Glutamatergic neuron (in vitro differentiated cells): Measurements from ENCODE around the gene KNDC1. TPM values are rescaled to one million over a fixed set of nuclear protein-coding genes. Genes with fewer than 3 reads are reported as not detected.

ENCODE experiments used
- DNase-seq: peaks from one replicate; pipeline ENCODE4 v3.0.0; 2022
- H3K27ac Mint-ChIP-seq: one replicate; pipeline ENCODE4 v1.8.0; 2020; ENCODE audit warnings: mild to moderate bottlenecking, mixed read lengths, inconsistent platforms; ENCODE audit not compliant: unreplicated experiment
- H3K27me3 Mint-ChIP-seq: one replicate; pipeline ENCODE4 v1.8.0; 2020; ENCODE audit warnings: mild to moderate bottlenecking, moderate library complexity, mixed read lengths, inconsistent platforms; ENCODE audit not compliant: unreplicated experiment
- H3K36me3 Mint-ChIP-seq: one replicate; pipeline ENCODE4 v1.8.0; 2020; ENCODE audit warnings: mild to moderate bottlenecking, mixed read lengths, inconsistent platforms; ENCODE audit not compliant: unreplicated experiment
- H3K4me1 Mint-ChIP-seq: one replicate; pipeline ENCODE4 v1.8.0; 2020; ENCODE audit warnings: mild to moderate bottlenecking, low read depth, mixed read lengths, inconsistent platforms; ENCODE audit not compliant: unreplicated experiment
- H3K4me3 Mint-ChIP-seq: one replicate; pipeline ENCODE4 v1.8.0; 2020; ENCODE audit warnings: mild to moderate bottlenecking, mixed read lengths, inconsistent platforms; ENCODE audit not compliant: unreplicated experiment
- H3K9me3 Mint-ChIP-seq: one replicate; pipeline ENCODE4 v1.8.0; 2020; ENCODE audit warnings: mild to moderate bottlenecking, moderate library complexity, mixed read lengths, inconsistent platforms; ENCODE audit not compliant: unreplicated experiment
- CTCF ChIP-seq: fragments of 200-600 bp; sonication (generic); IDR thresholded peaks from one replicate; pipeline ENCODE4 v1.5.0; 2021; ENCODE audit not compliant: partially characterized antibody, unreplicated experiment
- total RNA-seq: library from RNA; stranded (reverse); fragmentation: NEBNext Ultra II Directional; extraction: Animal tissue kit (Norgen Biotek cat#: 25700); gene quantifications from one replicate; pipeline ENCODE4 v1.2.1, GENCODE V29; 2021; ENCODE audit not compliant: unreplicated experiment

KNDC1 gene
- total RNA-seq, 1 donor from 2014 or later = 7.4 TPM

GRCh38 chr10:133142523-133143199 lies 17.4 kb upstream of the KNDC1 start:
- Mint-ChIP-seq H3K4me3 (no peak overlapping the region), H3K36me3 (peaks cover 4% of the 10 kb centered on the region), H3K4me1 (peaks cover 7% of the 10 kb centered on the region), H3K27me3 (peaks cover 3% of the 10 kb centered on the region), H3K9me3 (peaks cover 1% of the 10 kb centered on the region), H3K27ac (no peak overlapping the region)
- TF ChIP-seq CTCF = no peak
- peak; percentile 13 for DNase-seq

GRCh38 chr10:133143200-133143533 lies 16.9 kb upstream of the KNDC1 start:
- peaks cover 9% of the 10 kb centered on the region for H3K36me3 Mint-ChIP-seq
- TF ChIP-seq CTCF = no peak
- peaks cover 7% of the 10 kb centered on the region for H3K4me1 Mint-ChIP-seq
- no peak overlapping the region for H3K27ac Mint-ChIP-seq
- H3K9me3 Mint-ChIP-seq = peaks cover 3% of the 10 kb centered on the region
- peak; percentile 19 for DNase-seq
- H3K27me3 Mint-ChIP-seq = peaks cover 6% of the 10 kb centered on the region
- H3K4me3 Mint-ChIP-seq = no peak overlapping the region

- TF ChIP-seq CTCF = no peak
- Mint-ChIP-seq H3K36me3 (peaks cover 10% of the 10 kb centered on the region), H3K4me3 (no peak overlapping the region), H3K9me3 (peaks cover 3% of the 10 kb centered on the region), H3K27me3 (peaks cover 6% of the 10 kb centered on the region), H3K27ac (no peak overlapping the region), H3K4me1 (peaks cover 7% of the 10 kb centered on the region)
- DNase-seq = no peak
Measured at GRCh38 chr10:133143546-133143945, 16.5 kb upstream of the KNDC1 start.

GRCh38 chr10:133144771-133145170 lies 15.2 kb upstream of the KNDC1 start:
- Mint-ChIP-seq H3K36me3 (peaks cover 16% of the 10 kb centered on the region), H3K4me1 (peaks cover 7% of the 10 kb centered on the region), H3K4me3 (peak overlapping the region; percentile 18), H3K27ac (no peak overlapping the region), H3K27me3 (peaks cover 6% of the 10 kb centered on the region), H3K9me3 (peaks cover 3% of the 10 kb centered on the region)
- no peak for TF ChIP-seq CTCF
- DNase-seq = no peak

- no peak for TF ChIP-seq CTCF
- Mint-ChIP-seq H3K36me3 (peaks cover 20% of the 10 kb centered on the region), H3K4me3 (no peak overlapping the region), H3K9me3 (peaks cover 1% of the 10 kb centered on the region), H3K4me1 (peaks cover 5% of the 10 kb centered on the region), H3K27ac (no peak overlapping the region), H3K27me3 (peaks cover 5% of the 10 kb centered on the region)
- no peak for DNase-seq
Measured at GRCh38 chr10:133150226-133150625, 9.8 kb upstream of the KNDC1 start.
